A673 (cell line): Measurements from ENCODE around the gene GPRC5D.

Experiments
- EZH2 ChIP-seq: fragments of 200-600 bp; sonication (generic); IDR thresholded peaks from 2 replicates; pipeline ENCODE4 v1.6.1; 2017; ENCODE audit warnings: borderline replicate concordance, low read depth, mild to moderate bottlenecking, mixed read lengths, antibody characterized with exemption, low read length; ENCODE audit not compliant: poor library complexity, severe bottlenecking
- TF ChIP-seq, protein P1 (sequence below): fragments of 300-800, 200-600 bp; sonication (generic); conservative IDR thresholded peaks from 2 replicates; pipeline ENCODE4 v1.5.1; 2017; ENCODE audit warnings: low read depth, mild to moderate bottlenecking, antibody characterized with exemption, low read length, moderate library complexity, mixed read lengths

DNA sequence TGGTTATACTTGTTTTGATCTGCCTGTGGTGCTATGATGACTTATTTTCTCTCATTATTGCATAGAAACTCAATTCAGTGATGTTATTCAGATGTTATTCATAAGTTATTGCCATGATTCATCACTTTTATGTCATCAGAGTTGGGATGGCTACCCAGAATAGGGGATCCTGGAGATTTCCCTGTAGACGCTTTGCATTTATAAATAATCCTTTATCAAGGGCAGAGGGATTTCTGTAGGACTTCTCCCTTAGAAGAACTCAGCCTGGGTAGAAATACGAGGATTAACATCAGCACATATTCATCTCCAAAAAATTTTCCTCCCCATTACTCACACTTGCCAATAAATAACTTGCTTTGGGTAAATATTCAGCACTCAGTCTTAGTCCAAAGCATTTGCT, 55.7 kb downstream of the GPRC5D start:
- TF ChIP-seq, protein P1, sequence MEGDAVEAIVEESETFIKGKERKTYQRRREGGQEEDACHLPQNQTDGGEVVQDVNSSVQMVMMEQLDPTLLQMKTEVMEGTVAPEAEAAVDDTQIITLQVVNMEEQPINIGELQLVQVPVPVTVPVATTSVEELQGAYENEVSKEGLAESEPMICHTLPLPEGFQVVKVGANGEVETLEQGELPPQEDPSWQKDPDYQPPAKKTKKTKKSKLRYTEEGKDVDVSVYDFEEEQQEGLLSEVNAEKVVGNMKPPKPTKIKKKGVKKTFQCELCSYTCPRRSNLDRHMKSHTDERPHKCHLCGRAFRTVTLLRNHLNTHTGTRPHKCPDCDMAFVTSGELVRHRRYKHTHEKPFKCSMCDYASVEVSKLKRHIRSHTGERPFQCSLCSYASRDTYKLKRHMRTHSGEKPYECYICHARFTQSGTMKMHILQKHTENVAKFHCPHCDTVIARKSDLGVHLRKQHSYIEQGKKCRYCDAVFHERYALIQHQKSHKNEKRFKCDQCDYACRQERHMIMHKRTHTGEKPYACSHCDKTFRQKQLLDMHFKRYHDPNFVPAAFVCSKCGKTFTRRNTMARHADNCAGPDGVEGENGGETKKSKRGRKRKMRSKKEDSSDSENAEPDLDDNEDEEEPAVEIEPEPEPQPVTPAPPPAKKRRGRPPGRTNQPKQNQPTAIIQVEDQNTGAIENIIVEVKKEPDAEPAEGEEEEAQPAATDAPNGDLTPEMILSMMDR: no peak
- TF ChIP-seq EZH2: no peak
